Left colon (tissue), 2 donors: ENCODE data around the gene STARD8. TPM values are rescaled to one million over a fixed set of nuclear protein-coding genes. Genes with fewer than 3 reads are reported as not detected.
"Not testable (repeated sequence)": the region's sequence is repeated elsewhere in the genome, so short reads cannot be mapped to it uniquely, and the experiment has no call there.

Experiments
- ATAC-seq: fragments of 200-7000 bp; cut with Tn5 transposase; one replicate; pipeline ENCODE4 v1.9.1; 2020; ENCODE audit warnings: mild to moderate bottlenecking, moderate library complexity
- DNase-seq, 2 donors: peaks; one replicate each; pipeline ENCODE4 v3.0.0-alpha.2; 2020
- intact Hi-C, 2 donors: fragments of 100-400 bp; cut with DNase I in 1 of 2; cut with micrococcal nuclease in 1 of 2; formaldehyde crosslinking; loops; one replicate each; pipeline versions ENCODE4 v1.11.2 to v1.14.0; 2022; cut with DNase I, micrococcal nuclease
- long read RNA-seq: library from polyadenylated mRNA; unstranded; transcript quantifications from one replicate; pipeline ENCODE4 v2.0.0, GENCODE V29; 2021
- total RNA-seq, 2 donors: library from RNA; stranded (reverse); fragmentation: NEBNext Ultra II Directional; extraction: Animal tissue kit (Norgen Biotek cat#: 25700); gene quantifications; one replicate each; pipeline ENCODE4 v1.2.1, GENCODE V29; 2021
- donor health status: DM: no; HTN: no; CAD: no.
- donor health status: DM: yes; HTN: yes; CAD: no.

Gene STARD8, protein sequence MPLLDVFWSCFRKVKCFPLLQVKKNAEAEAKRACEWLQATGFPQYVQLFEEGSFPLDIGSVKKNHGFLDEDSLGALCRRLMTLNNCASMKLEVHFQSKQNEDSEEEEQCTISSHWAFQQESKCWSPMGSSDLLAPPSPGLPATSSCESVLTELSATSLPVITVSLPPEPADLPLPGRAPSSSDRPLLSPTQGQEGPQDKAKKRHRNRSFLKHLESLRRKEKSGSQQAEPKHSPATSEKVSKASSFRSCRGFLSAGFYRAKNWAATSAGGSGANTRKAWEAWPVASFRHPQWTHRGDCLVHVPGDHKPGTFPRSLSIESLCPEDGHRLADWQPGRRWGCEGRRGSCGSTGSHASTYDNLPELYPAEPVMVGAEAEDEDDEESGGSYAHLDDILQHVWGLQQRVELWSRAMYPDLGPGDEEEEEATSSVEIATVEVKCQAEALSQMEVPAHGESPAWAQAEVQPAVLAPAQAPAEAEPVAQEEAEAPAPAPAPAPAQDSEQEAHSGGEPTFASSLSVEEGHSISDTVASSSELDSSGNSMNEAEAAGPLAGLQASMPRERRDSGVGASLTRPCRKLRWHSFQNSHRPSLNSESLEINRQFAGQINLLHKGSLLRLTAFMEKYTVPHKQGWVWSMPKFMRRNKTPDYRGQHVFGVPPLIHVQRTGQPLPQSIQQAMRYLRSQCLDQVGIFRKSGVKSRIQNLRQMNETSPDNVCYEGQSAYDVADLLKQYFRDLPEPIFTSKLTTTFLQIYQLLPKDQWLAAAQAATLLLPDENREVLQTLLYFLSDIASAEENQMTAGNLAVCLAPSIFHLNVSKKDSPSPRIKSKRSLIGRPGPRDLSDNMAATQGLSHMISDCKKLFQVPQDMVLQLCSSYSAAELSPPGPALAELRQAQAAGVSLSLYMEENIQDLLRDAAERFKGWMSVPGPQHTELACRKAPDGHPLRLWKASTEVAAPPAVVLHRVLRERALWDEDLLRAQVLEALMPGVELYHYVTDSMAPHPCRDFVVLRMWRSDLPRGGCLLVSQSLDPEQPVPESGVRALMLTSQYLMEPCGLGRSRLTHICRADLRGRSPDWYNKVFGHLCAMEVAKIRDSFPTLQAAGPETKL
- 1 to 10 TPM; 1.7 to 2.3 TPM for total RNA-seq
- long read RNA-seq, partial matches to known transcripts, result 1 of 1 reads
- long read RNA-seq, other reads (novel, unspliced or antisense), result 0 of 1 reads

DNA sequence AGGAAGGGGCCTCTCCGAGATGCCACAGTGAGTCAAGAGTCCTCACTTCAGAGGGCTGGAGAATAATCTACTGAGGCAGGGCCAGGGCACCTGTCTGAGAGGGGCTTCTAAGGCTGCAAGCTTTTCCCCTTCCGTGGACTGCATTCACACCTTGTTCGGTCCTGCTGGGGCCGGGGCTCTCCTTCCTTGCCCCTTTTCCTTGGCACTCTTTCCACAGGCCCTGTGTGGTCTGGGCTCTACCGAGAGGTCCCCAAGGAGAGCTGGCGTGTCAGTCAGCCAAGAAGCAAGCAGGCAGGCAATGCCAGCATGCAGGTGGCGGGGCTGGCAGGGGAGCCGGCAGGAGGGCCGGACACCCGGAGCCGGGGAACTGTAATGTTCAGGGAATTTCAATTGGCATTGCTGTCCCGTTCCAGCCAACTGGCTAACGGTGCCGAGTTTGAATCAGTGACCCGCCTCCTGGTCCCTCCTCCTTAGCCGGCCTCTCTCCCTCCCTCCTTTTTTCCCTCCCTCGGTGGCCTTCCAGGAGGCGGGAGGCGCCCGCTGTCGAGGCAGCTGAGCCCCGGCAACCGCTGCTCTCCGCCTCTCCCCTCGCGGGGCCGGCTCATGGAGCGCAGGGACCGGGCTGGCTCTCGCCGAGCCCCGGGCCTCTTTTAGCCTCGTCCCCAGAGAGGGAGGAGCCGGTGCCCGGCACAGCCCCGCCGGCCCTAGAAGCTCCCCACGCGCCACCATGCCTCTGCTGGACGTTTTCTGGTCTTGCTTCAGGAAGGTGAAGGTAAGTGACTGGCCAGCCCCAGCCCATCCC is at the start of gene STARD8:
TSS of gene STARD8 (plus strand) at position 511 of the 802 bp plus-strand sequence. CDS start at position 728, 217 bp downstream.
- intact Hi-C loops, result no loop called here
- peak; percentile 23 for ATAC-seq
- DNase-seq, result no peak

DNA sequence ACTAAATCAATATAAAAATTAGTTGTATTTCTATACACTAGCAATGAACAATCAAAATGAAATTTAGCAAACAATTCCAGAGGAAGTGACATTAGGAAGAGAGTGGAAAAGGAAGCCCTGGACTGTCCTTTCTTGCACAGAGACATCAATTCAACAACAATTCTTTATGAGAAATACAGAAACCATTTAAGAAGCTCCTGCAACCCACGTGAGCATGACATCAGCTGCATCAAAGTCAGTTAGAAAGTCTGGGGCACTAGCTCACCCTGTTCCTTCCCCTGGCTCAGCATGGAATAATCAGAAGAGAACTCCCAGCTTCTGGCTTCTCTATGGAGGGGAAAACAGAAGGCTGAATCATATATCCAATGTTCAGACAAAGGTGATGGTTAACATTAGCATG is 48.6 kb upstream of the STARD8 start:
- no peak for DNase-seq
- intact Hi-C loops, result no loop called here
- no peak for ATAC-seq

DNA sequence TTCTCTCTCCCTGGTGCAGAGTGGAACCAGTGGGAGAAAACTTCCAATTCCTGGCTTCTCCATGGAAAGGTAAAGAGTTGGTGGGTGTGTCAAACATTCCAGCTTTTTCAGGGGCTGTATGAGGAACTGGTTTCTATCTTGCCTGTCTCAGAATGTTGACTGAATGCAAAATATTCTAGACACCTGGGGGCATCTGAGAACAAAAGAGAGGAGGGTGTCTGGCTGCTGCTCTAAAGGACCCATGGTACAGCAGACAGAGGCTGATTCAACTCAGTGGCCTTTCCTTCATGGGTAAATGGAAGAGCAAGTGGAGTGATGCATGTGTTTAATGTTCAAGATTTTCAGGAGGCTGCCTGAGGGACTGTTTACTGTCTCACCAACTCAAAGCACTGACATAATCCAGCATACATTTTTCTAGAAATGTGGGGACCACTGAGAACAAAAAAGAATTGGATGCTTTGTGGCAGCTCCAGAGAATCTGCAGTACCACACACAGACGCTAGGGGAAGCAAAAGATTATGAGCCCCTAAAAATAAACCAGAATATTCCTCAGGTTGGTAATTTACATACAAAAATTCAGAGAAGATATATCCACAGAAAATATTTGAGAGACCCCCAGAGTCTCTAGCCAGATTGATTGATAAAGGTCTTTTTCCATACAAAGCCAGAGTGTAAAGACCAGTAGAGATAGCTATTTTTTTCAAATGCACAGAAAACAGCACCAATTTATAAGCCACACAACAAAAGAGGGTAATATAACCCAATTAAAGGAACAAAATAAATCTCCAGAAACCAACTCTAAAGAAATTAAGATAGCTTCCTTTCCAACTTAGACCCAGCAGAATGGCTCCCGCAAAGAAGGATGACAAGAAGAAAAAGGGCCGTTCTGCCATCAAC is 48.0 kb upstream of the STARD8 start:
- intact Hi-C loops, result no loop called here
- ATAC-seq (no peak), DNase-seq (no peak)

DNA sequence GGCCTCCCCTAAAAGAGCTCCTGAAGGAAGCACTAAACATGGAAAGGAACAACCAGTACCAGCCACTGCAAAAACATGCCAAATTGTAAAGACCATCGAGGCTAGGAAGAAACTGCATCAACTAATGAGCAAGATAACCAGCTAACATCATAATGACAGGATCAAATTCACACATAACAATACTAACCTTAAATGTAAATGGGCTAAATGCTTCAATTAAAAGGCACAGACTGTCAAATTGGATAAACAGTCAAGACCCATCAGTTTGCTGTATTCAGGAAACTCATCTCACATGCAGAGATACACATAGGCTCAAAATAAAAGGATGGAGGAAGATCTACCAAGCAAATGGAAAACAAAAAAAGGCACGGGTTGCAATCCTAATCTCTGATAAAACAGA is 43.2 kb upstream of the STARD8 start:
- intact Hi-C loops, ATAC-seq, DNase-seq: not testable (repeated sequence)

DNA sequence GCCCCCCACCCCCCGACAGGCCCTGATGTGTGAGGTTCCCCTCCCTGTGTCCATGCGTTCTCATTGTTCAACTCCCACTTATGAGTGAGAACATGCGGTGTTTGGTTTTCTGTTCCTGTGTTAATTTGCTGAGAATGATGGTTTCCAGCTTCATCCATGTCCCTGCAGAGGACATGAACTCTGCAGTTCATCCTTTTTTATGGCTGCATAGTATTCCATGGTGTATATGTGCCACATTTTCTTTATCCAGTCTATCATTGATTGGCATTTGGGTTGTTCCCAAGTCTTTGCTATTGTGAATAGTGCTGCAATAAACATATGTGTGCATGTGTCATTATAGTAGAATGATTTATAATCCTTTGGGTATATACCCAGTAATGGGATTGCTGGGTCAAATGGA is 32.7 kb upstream of the STARD8 start:
- ATAC-seq, intact Hi-C loops, DNase-seq: not testable (repeated sequence)

DNA sequence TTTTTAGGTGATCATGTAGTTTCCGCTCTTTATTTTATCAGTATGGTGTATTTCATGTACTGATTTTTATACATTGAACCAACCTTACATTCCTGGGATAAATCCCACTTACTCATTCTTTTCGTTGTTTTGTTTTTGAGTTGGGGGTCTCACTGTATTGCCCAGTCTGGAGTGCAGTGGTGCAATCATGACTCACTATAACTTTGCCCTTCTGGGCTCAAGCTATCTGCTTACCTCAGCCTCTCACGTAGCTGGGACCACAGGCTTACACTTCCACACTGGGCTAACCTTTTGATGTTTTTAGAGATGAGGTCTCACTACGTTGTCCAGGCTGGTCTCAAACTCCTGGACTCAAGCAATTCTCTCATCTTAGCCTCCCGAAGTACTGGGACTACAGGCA is 19.5 kb upstream of the STARD8 start:
- intact Hi-C loops, result no loop called here
- ATAC-seq, result no peak

DNA sequence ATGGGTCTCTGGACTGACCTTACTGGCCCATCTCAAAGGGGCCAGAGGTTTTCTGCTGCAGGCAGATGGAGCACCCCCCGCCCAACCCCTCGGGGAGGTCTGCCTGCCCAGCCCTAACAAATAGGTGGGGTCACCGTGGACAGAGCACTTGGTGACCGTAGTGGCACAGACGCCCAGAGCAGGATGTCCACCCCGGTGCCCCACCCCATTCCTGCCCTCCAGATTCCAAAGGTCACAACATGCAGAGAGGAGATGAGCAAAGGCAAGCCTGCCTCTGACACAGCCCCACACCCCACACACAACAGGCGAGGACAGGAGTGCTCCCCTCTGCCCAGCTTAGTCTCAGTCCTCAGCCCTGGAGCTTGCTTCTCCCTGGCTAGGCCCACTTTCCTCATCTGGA is 17.5 kb upstream of the STARD8 start:
- DNase-seq, intact Hi-C loops: not testable (repeated sequence)
- peak; percentile 75 for ATAC-seq

More for the DNA sequence above, 19.5 kb upstream of the STARD8 start:
- no peak for DNase-seq

DNA sequence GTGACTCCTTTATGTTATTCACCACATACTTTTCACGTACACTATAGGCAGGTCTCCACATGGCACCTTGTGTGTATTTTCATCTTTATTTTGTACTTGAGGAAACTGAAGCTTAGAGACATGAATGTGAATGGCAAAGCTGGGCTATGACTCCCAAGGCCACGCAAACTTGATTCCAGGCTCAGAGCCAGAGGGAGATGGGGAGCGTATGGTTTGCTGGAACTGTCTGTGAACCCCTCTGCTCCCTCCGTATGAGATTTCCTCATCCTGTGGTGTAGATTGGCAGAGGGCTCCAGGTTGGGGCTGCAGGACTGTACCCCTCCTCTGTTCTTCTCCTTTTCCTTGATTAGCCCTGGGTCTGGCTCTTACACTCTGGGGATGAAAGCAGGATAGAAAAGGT is 16.1 kb upstream of the STARD8 start:
- ATAC-seq (no peak), DNase-seq (no peak)
- intact Hi-C loops, result no loop called here

DNA sequence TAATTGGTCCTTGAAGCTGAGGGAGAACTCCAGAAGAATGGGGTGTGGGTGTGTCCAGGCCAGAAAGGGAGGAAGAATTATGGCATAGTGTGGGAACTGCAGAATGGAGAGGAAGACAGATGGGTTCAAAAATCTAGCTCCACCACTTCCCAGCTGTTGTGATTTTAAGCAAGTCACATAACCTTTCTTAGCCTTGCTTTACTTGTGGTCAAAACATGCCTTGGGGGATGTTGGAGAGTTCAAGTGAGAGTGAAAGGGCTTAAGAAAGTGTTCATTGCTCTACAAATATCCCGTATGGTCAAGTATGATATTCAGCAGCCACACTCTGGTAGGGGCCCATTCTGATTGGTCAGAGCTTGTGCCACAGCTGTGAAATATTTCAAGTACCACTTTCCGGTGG is 15.0 kb upstream of the STARD8 start:
- DNase-seq (no peak), ATAC-seq (no peak)
- intact Hi-C loops, result no loop called here

DNA sequence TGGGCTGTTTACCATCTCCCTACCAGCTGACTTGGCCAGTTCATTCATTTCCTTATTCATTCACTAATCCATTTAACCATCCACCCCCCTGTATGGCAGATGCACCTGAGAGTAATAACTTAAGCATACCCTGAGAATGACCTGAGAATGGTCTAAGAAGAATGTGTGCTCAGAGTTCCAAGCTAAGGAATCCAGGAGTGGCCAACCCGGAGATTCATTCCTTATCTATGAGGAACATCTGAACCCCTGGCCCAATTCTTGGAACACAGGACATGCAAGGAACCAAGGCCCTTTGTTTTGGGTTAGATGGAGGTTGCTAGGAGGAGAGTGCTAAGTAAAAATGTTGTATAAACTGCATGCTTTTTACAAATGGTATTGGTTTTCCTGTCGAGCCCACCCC is 13.5 kb upstream of the STARD8 start:
- DNase-seq (no peak), ATAC-seq (no peak)

DNA sequence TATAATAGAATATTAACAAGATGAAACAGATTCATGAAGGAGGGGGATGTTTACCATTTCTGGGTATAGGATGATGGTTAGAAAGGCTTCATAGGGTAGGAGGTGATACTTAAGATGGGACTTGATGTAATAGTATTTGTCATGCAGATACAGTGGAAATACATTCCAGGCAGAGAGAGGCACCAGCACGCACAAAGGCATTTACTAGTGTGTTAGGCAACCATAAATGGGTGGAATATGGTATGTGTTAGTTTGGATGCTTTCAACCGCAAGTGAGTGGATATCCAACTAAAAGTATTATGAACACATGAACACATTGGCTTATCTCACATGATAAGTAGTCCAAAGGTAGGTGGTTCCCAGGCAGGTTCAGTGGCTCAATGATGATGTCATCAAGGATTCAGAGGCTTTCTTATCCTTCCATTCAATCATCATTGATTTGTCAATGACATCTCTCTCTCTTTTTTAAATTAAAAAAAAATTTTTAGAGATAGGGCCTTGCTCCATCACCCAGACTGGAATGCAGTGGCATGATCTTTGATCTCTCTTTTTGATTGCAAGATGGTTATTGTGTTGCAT is 12.7 kb upstream of the STARD8 start:
- DNase-seq (no peak), ATAC-seq (no peak)
- intact Hi-C loops, result no loop called here

More for the DNA sequence above, 13.5 kb upstream of the STARD8 start:
- intact Hi-C loops, result no loop called here

DNA sequence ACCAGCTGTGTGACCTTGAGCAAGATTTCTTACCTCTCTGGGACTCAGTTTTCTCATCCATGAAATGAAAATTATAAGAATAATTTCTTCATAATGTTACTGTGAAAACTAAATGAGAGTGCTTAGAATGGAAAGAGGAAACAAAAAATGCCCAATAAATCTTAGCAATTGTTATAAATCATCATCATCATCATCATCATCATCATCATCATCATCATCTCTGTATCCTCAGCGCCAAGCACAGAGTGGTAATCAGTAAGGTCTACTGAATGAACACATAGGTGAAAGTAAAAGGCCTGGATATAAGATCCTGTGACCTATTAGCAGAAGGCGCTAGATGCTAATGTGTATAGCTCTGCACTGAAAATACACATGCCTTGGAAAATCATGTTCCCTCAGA is 6.8 kb upstream of the STARD8 start:
- intact Hi-C loops, result no loop called here
- no peak for ATAC-seq
- DNase-seq, result no peak

DNA sequence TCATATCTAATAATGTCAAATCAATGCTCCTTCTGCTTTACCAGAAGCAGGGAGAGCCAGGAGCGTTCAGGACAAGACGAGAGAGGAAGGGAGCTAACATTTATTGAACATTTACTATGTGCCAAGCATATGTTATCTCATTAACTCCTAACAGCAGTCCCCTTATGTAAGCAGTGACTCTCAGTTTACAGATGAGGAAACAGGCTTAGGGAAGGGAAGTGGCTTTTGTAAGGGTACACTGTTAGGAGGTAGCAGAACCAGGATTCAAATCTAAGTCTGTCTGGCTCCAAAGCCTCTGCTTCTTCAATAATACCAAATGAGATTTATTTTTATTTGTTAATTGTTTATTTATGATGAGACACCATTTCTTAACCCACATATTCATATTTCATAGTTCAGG is 2.6 kb upstream of the STARD8 start:
- ATAC-seq (no peak), DNase-seq (no peak)
- intact Hi-C loops, result no loop called here

DNA sequence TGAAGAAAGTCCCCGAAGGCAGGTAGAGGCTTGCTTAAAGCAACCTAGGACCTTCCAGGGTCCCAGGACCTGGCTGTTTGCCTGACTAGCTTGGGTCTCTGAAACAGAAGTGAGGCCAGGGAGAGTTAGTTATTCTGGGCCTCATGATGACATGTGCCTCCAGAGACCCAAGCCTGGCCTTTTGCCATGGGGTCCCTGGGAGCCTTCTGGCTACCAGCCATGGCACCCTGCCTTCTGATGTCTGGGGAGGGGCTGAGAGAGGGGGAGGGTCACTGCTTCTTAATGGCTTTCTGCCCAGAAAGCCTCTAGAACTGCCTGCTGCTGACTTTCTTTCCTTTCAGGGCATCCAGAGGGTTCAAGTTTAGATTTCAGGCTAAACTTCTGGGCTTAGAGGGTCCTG is 1.0 kb upstream of the STARD8 start:
- intact Hi-C loops, result no loop called here
- no peak for DNase-seq
- ATAC-seq, result no peak

DNA sequence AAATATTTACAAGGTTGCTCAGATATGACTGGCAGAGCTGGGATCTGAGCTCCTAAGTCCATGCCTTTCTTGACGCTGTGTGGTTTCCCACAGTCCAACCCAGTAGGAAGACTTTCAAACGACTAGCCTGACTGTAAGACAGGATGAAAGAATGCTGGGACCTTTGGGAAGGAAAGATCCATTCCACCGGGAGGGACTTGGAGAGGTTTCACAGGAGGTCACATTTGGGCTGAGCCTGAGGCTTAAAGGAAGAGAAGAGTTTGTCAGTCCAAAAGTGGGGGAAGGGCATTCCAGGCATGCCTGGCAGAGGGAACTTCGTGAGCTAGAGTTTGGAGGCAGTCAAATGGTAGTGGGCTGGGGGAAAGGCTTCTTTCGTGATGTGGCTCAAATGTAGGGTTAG is 1.5 kb downstream of the STARD8 start:
- ATAC-seq, result no peak
- intact Hi-C loops, result no loop called here
- no peak for DNase-seq

DNA sequence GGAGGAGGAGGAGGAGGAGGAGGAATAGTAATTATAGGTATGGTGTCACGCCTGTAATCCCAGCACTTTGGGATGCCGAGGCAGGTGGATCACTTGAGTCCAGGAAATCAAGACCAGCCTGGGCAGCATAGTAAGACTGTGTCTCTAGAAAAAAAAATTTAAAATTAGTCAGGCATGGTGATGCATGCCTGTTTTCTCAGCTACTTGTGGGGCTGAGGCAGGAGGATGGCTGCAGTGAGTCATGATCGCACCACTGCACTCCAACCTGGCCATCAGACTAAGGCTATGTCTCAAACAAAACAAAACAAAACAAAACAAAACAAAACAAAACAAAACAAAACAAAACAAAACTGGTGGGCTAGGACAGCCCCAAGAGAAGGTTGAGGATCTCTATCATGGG is 3.0 kb downstream of the STARD8 start:
- no peak for ATAC-seq
- DNase-seq, result no peak
- intact Hi-C loops, result no loop called here

DNA sequence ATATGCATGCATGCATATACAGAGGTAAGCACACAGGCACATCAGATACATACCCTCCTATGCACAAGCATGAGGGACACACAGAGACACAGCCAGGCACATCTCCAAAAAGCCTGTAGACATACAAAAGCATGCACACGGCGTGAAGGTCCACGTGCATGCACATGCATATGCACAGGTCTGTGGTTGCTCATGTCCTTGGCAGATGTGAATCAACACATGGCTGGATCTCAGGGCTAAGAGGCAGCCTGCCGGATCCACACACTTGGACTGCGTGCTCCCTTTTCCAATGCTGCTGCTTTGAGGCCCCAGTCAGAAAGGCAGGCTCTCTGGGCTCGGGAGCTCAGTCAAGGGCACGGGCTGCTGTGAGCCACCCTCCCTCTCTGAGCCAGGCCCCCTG is 3.6 kb downstream of the STARD8 start:
- intact Hi-C loops, result no loop called here
- no peak for DNase-seq
- ATAC-seq, result no peak
